Skeletal muscle cell (primary cell): ENCODE measurements around the gene GOLT1A.
"Not testable (repeated sequence)": the region's sequence is repeated elsewhere in the genome, so short reads cannot be mapped to it uniquely, and the experiment has no call there.

Source experiments
- DNase-seq: peaks from one replicate; pipeline ENCODE4 v3.0.0-alpha.2; 2010; ENCODE audit warnings: low read depth
- H3K4me3 ChIP-seq: 2 replicates; pipeline ENCODE4 v1.5.1; 2011; ENCODE audit warnings: low read depth, mild to moderate bottlenecking, control low read depth, low read length, moderate library complexity

Gene GOLT1A

GRCh38 chr1:204250428-204251030 is 36.7 kb upstream of the GOLT1A start:
- H3K4me3 ChIP-seq, result no peak overlapping the region
- DNase-seq, result no peak

- DNase-seq, result no peak
- no peak overlapping the region for H3K4me3 ChIP-seq
Observed at GRCh38 chr1:204249736-204250427, 36.1 kb upstream of the GOLT1A start.

GRCh38 chr1:204248954-204249353 is 35.2 kb upstream of the GOLT1A start:
- no peak for DNase-seq
- H3K4me3 ChIP-seq, result no peak overlapping the region

GRCh38 chr1:204246876-204247275 is 33.1 kb upstream of the GOLT1A start:
- no peak for DNase-seq
- H3K4me3 ChIP-seq, result no peak overlapping the region

- no peak overlapping the region for H3K4me3 ChIP-seq
- no peak for DNase-seq
Observed at GRCh38 chr1:204242920-204243319, 29.1 kb upstream of the GOLT1A start.

- H3K4me3 ChIP-seq, result no peak overlapping the region
- no peak for DNase-seq
Observed at GRCh38 chr1:204241914-204242313, 28.1 kb upstream of the GOLT1A start.

- no peak overlapping the region for H3K4me3 ChIP-seq
- DNase-seq, result no peak
Observed at GRCh38 chr1:204241050-204241449, 27.3 kb upstream of the GOLT1A start.

- no peak for DNase-seq
Observed at GRCh38 chr1:204240233-204240632, 26.4 kb upstream of the GOLT1A start.

GRCh38 chr1:204239401-204239800 is 25.6 kb upstream of the GOLT1A start:
- not testable (repeated sequence) for DNase-seq, H3K4me3 ChIP-seq

More at GRCh38 chr1:204240233-204240632, 26.4 kb upstream of the GOLT1A start:
- no peak overlapping the region for H3K4me3 ChIP-seq

- DNase-seq, result not testable (repeated sequence)
Observed at GRCh38 chr1:204238520-204238919, 24.7 kb upstream of the GOLT1A start.

GRCh38 chr1:204237515-204237914 is 23.7 kb upstream of the GOLT1A start:
- DNase-seq, result not testable (repeated sequence)

More at GRCh38 chr1:204238520-204238919, 24.7 kb upstream of the GOLT1A start:
- not testable (repeated sequence) for H3K4me3 ChIP-seq

GRCh38 chr1:204232526-204232925 is 18.7 kb upstream of the GOLT1A start:
- no peak for DNase-seq
- H3K4me3 ChIP-seq, result no peak overlapping the region

More at GRCh38 chr1:204237515-204237914, 23.7 kb upstream of the GOLT1A start:
- not testable (repeated sequence) for H3K4me3 ChIP-seq

- no peak for DNase-seq
- H3K4me3 ChIP-seq, result no peak overlapping the region
Observed at GRCh38 chr1:204230211-204230610, 16.4 kb upstream of the GOLT1A start.

GRCh38 chr1:204228896-204229295 is 15.1 kb upstream of the GOLT1A start:
- no peak overlapping the region for H3K4me3 ChIP-seq
- DNase-seq, result no peak

GRCh38 chr1:204227996-204228785 is 14.4 kb upstream of the GOLT1A start:
- H3K4me3 ChIP-seq, result no peak overlapping the region
- DNase-seq, result no peak

- no peak for DNase-seq
- no peak overlapping the region for H3K4me3 ChIP-seq
Observed at GRCh38 chr1:204227351-204227750, 13.6 kb upstream of the GOLT1A start.

- DNase-seq, result no peak
- H3K4me3 ChIP-seq, result no peak overlapping the region
Observed at GRCh38 chr1:204225841-204226735, 12.3 kb upstream of the GOLT1A start.

GRCh38 chr1:204224655-204225054 is 10.9 kb upstream of the GOLT1A start:
- DNase-seq, result no peak
- no peak overlapping the region for H3K4me3 ChIP-seq

GRCh38 chr1:204223129-204223860 is 9.5 kb upstream of the GOLT1A start:
- H3K4me3 ChIP-seq, result no peak overlapping the region
- DNase-seq, result no peak
